K562 (cell line): ENCODE data around the gene NSUN6. TPM values are rescaled to one million over a fixed set of nuclear protein-coding genes. Genes with fewer than 3 reads are reported as not detected.

Experiments
- EP300 ChIP-seq: IDR thresholded peaks from 2 replicates; pipeline ENCODE4 v1.6.1; 2012; ENCODE audit warnings: low read length, improper control_type of control experiment
- HNRNPUL1 ChIP-seq: fragments of 200-400 bp; formaldehyde crosslinking; IDR thresholded peaks from 2 replicates; pipeline ENCODE4 v1.6.1; 2017; ENCODE audit warnings: low read length
- SMAD2 ChIP-seq: fragments of 150-350 bp; IDR thresholded peaks from 2 replicates; pipeline ENCODE4 v1.6.1; 2014; ENCODE audit warnings: low read depth, mild to moderate bottlenecking, low read length
- TAF7 ChIP-seq: fragments of 450-650 bp; IDR thresholded peaks from 2 replicates; pipeline ENCODE4 v1.6.1; 2016; ENCODE audit warnings: missing genetic modification characterization, missing compliant biosample characterization
- ZNF217 ChIP-seq: sonication (generic); formaldehyde crosslinking; IDR thresholded peaks from 2 replicates; pipeline ENCODE4 v1.8.0; 2022; ENCODE audit warnings: mild to moderate bottlenecking, missing genetic modification reagents
- ZNF232 ChIP-seq: sonication (generic); formaldehyde crosslinking; IDR thresholded peaks from 2 replicates; pipeline ENCODE4 v1.8.0; 2022; ENCODE audit warnings: mild to moderate bottlenecking, missing genetic modification reagents
- ZNF263 ChIP-seq: sonication (generic); formaldehyde crosslinking; IDR thresholded peaks from 2 replicates; pipeline ENCODE4 v1.8.0; 2022; ENCODE audit warnings: mild to moderate bottlenecking, missing genetic modification reagents, borderline replicate concordance
- ZNF282 ChIP-seq: sonication (generic); formaldehyde crosslinking; IDR thresholded peaks from 2 replicates; pipeline ENCODE4 v1.8.1; 2023; ENCODE audit warnings: missing genetic modification reagents
- ZNF561 ChIP-seq: fragments of 450-650 bp; formaldehyde crosslinking; conservative IDR thresholded peaks from 2 replicates; pipeline ENCODE4 v1.4.0; 2020; ENCODE audit warnings: mild to moderate bottlenecking, moderate library complexity
- ZNF57 ChIP-seq: fragments of 450-650 bp; formaldehyde crosslinking; IDR thresholded peaks from 2 replicates; pipeline ENCODE4 v1.4.0; 2020; ENCODE audit warnings: mild to moderate bottlenecking, moderate library complexity
- ZNF592 ChIP-seq: fragments of 450-650 bp; IDR thresholded peaks from 2 replicates; pipeline ENCODE4 v1.6.1; 2017; ENCODE audit warnings: antibody characterized with exemption, mild to moderate bottlenecking
- ZNF76 ChIP-seq: fragments of 250-450 bp; sonication (Bioruptor Pico); IDR thresholded peaks from 2 replicates; pipeline ENCODE4 v1.4.0; 2020; ENCODE audit warnings: mild to moderate bottlenecking, moderate library complexity, borderline replicate concordance
- polyA plus RNA-seq, 8 experiments: library from polyadenylated mRNA; depleted of rRNA in 4 of 8; stranded (reverse) in 5 of 8; unstranded in 3 of 8; fragments of >200 nt; fragmentation: Nextera tagmentation in 2 of 8; fragmentation: Illumina TruSeq in 1 of 8; extraction: Ambion mirVana in 2 of 8; extraction: Trizol in 1 of 8; gene quantifications; 2 replicates each; pipeline versions ENCODE4 v1.2.1 to v1.2.3, GENCODE V29; 2011 to 2014; ENCODE audit warnings: inconsistent platforms in 1 of 8, missing spikeins in 1 of 8
- total RNA-seq, 7 experiments: library from RNA; depleted of rRNA in 6 of 7; stranded (reverse); fragments of >200 nt in 6 of 7; fragmentation: Illumina TruSeq in 2 of 7; extraction: Trizol in 2 of 7; gene quantifications; 2 replicates each; pipeline versions ENCODE4 v1.2.1 to v1.2.3, GENCODE V29; 2011 to 2021; ENCODE audit warnings: low replicate concordance in 1 of 7
- TF ChIP-seq, protein P1 (sequence below): fragments of 450-650 bp; IDR thresholded peaks from 2 replicates; pipeline ENCODE4 v1.6.1; 2016; ENCODE audit warnings: missing biosample characterization, missing genetic modification characterization

Gene NSUN6
- total and polyA plus RNA-seq, 9 of the 15 experiments (the other 6 are each of a cell fraction or from before 2014, with no cell fraction given) = 12.5 to 33.1 (median 24.2) TPM

DNA sequence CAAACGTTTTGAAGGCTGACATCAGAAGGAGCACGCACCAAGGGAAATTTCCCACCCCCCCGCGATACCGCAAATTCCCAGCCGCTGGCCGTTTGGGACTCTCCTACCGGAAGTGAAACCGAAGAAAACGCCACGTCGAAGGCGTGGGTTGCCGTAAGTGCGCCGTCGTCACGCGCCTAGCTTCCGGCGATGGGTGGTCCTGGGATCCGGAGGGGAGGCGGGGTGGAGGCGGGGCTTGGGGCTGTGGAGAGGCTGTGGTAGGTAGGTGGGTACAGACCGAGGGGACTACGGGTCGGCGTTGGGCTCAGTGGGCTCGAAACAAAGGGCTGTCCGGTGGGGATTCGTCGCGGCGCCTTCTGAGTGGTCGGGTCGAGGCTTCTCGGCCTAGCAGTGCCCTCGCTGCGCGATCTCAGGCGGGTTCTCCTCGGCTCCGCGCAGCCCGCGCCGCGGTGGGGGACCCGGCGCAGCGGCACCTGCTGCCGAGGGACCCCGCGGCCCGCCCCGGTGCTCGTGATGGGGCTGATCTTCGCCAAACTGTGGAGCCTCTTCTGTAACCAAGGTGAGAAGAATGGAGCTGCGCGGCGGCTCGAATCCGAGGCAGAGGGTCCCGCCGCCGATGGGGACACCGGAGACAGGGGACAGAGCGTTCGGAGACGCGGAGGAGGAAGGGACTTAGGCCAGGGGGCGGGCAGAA is 7.9 kb upstream of the NSUN6 start, which contains the start of gene ARL5B (continued):
- TF ChIP-seq ZNF217 (CRISPR knock-in tag) (no peak), EP300 (peak; percentile 59), SMAD2 (no peak), ZNF282 (no peak), TAF7 (no peak), ZNF592 (no peak), ZNF561 (CRISPR knock-in tag) (no peak), ZNF232 (CRISPR knock-in tag) (no peak), ZNF263 (no peak), HNRNPUL1 (no peak), ZNF57 (CRISPR knock-in tag) (no peak), ZNF76 (CRISPR knock-in tag) (no peak)
- TF ChIP-seq, protein P1, sequence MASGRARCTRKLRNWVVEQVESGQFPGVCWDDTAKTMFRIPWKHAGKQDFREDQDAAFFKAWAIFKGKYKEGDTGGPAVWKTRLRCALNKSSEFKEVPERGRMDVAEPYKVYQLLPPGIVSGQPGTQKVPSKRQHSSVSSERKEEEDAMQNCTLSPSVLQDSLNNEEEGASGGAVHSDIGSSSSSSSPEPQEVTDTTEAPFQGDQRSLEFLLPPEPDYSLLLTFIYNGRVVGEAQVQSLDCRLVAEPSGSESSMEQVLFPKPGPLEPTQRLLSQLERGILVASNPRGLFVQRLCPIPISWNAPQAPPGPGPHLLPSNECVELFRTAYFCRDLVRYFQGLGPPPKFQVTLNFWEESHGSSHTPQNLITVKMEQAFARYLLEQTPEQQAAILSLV (tag) = no peak
